ENCODE measurements around the gene PCDHGB6.
"Not testable (repeated sequence)": the region's sequence is repeated elsewhere in the genome, so short reads cannot be mapped to it uniquely, and the experiment has no call there.

DNA sequence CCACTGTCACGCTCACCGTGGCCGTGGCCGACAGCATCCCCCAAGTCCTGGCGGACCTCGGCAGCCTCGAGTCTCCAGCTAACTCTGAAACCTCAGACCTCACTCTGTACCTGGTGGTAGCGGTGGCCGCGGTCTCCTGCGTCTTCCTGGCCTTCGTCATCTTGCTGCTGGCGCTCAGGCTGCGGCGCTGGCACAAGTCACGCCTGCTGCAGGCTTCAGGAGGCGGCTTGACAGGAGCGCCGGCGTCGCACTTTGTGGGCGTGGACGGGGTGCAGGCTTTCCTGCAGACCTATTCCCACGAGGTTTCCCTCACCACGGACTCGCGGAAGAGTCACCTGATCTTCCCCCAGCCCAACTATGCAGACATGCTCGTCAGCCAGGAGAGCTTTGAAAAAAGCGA, 24.9 kb downstream of the PCDHGB6 start:
- not testable (repeated sequence) for TF ChIP-seq POLR2AphosphoS5 (IDR thresholded peaks at IDR 0.05; ENCODE audit: low read depth, low read length); TAF1 (IDR thresholded peaks at IDR 0.05; ENCODE audit: borderline replicate concordance, low read depth, low read length); POLR2A (IDR thresholded peaks at IDR 0.05; ENCODE audit: low read depth, low read length)
